DMS114 treated with DMSO at 0.1 percent for 48 hours (cell line): ENCODE results near the gene KCNIP1.

ENCODE experiments used
- DNase-seq: peaks from one replicate; lab custom pipeline; 2025; ENCODE audit not compliant: unreplicated experiment; lab: John Stamatoyannopoulos, UW

The KCNIP1 gene

DNA sequence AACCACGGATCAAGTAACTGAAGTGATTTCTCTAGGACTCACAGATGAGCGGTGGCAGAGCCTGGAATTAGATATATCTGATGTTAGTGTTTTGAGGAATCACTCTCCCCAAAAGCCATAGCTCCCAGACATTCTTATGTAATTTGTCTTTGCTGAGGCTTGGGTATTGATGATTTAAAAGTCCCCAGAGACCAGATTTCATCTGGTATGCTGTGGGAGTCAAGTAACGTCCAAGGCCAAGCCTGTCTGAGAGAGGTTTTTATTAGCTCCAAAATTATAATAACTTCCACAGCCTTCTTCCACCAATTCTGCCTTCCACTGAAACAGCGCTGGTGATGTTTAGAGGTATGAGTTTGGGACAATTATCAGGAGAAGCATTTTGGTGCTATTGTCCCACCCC, 21.3 kb upstream of the KCNIP1 start:
- no peak for DNase-seq

DNA sequence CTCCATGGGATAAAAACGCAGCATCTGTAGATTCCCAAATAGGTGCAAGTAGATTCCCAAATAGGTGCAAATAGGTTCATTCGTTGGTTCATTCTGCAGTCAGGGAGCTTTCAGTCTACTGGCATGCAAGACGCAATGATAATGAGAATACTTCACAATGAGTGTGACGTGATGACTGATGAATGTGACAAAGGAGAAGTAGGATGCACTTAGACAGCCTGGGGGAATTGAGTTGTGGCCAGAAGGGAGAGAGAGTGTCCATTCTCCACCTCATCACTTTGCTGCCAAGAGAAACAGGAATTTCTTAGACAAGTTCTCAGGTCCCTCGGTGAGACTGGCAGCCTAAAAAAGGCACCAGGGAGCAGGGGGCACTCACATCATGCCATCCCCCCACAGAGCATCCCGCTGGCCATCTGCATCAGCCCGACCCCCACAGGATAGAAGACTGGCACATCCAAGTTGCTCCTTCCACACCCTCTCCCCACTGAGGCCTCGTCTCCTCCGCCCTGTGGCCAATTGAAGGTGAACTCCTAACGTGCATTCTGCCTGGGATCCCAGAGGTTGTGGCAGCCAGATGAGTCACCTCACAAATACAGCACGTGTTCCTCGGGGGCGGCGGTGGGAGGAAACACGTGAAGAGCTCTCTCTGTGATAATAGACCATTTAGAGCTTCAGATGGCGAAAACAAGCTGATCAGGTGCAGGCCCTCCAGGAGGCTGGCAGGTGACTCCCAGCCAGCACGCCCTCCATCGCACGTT, 19.9 kb upstream of the KCNIP1 start:
- DNase-seq = no peak

DNA sequence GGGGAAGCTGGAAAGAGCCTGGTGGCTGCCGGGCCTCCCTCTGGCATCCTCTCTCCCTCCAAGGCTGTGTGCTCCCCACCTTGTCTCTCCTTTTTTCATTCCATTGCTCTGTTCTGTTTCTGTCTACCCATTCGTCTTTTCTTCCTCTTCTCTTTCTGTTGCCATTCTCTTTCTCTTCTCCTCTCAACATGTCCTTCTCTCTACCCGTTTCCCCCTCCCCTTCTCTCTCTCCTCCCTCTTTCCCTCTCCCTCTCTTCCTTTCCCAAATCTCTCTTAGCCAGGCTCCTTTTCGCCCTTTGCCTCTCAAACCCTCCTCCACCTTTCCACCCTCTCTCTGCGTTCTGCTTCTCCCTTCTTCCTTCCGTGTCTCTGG, 19.4 kb upstream of the KCNIP1 start:
- no peak for DNase-seq

DNA sequence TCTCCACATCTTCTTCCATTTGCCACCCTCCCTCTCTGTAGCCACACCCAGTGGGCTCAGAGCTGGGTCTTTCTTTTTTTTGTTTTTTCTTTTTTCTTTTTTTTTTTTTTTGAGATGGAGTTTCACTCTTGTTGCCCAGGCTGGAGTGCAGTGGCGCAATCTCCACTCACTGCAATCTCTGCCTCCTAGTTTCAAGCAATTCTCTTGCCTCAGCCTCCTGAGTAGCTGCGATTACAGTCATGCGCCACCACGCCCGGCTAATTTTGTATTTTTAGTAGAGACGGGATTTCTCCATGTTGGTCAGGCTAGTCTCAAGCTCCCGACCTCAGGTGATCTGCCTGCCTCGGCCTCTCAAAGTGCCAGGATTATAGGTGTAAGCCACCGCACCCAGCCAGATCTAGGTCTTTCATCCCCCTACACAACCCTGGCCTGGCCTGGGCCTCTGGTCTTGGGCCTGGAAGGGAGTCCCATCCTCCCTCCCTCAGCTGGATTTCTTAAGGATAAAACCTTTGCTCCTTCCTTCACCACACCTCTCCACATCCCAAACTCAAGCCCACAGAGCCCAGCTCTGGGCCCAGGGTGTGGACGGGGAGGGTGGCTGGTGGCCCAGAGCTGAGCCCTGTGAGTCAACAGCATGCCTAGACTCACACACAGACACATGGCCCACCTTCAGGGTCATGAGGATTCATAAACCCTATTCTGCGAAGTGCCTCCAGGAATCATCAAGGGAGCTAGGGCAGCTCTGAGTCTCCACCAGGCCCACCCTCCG, 18.8 kb upstream of the KCNIP1 start:
- DNase-seq = no peak

DNA sequence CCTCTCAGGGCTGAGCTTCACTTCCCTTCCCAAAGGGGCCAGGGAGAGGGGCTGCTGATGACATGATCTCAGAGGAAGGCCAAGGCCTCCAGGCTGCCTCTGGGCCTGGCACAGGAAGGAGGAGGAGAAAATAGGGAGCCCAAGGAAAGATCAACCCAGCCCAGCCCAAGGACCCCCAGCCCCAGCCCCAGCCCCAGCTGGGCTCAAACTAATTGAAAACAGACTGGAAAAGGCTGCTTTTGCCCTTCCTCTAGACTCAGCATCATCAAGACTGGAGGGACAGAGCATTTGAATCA, 18.3 kb upstream of the KCNIP1 start:
- no peak for DNase-seq

DNA sequence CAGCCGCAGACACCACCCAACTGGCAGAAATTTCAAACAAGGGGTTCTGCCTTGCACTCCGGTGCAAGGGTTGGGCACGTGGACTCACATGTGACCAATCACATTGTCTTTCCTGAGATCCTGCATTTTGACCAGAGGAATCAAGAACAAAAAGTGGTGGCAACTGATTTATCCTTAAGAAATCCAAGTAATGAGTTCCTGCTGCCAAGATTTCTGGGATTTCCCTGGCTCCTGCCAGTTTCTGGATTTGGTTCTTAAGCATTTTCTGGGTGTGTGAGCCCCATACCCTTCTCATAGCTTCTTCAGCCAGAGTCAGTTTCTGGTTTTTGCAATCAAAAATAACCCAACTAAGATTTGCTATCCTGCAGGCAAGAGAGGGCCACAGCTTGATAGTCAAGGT, 17.4 kb upstream of the KCNIP1 start:
- no peak for DNase-seq

DNA sequence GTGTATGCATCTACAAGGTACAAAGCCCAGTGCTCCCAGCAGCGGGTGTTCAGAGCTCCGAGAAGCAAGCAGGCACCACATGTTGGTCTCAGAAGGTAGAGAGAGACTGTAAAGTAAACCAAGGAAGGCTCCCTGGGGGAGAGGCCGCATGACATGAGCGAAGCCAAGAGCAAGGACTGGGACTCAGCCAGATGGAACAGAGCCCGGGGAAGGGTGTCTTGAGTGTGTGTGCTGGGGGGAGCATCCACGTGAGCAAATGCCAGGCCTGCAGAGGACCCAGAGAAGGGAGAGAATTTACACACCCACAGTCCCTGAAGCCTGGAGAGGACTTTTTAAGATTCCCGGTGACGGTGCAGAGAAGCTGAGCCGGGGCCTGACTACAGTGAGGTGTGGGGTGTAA, 15.2 kb upstream of the KCNIP1 start:
- no peak for DNase-seq

DNA sequence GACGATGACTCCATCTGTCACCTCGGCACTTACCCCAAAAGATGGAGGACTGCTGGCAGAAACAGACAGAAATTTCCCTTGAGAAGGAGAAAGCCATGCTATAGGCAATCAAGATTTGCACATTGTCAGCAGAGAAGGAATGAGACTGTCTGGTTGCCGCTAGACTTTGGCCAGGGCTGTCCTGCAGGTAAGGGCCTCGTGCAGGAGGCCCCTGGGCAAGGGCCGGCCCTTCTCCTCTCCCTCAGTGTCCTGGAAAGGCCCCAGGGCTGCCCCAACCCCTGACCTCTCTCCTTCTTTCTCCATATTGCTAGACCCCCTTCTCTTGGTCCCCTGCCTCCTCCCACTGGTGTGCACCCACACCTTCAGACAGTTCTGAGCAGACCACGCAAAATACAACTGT, 14.6 kb upstream of the KCNIP1 start:
- no peak for DNase-seq

DNA sequence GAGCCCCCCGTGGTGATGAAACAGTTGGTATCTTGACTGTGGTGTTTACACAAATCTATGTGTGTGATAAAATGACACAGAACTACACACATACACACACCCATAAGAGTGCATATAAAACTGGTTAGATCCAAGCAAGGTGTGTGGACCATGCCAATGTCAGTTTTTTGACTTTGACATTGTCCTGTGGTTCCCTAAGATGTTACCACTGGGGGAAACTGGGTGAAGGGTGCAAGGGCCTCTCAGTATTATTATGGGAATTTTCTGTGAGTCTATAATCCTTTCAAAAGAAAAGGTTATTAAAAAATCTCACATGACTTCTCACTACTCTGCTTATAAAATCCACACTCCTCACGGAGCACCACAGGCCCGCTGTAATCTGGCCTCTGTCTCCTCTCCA, 13.4 kb upstream of the KCNIP1 start:
- no peak for DNase-seq

DNA sequence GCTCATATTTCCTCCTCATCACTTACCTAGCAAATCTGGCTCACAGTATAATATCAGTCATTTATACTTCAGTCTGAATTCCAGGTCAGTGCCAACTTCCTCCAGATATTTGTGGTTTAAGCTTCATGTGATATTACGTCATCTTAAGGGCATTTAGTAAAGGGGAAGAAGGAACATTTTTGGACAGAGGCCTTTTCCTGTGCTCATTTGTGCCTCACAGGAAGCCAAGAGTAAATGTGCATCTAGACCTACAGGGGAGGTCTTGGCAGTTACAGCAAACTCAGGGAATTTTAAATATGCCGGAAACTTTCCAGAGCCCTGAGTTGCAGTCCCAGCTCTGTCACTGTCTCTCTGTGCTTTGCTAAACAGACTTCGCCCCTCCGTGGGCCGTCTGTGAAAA, 12.3 kb upstream of the KCNIP1 start:
- DNase-seq = no peak

DNA sequence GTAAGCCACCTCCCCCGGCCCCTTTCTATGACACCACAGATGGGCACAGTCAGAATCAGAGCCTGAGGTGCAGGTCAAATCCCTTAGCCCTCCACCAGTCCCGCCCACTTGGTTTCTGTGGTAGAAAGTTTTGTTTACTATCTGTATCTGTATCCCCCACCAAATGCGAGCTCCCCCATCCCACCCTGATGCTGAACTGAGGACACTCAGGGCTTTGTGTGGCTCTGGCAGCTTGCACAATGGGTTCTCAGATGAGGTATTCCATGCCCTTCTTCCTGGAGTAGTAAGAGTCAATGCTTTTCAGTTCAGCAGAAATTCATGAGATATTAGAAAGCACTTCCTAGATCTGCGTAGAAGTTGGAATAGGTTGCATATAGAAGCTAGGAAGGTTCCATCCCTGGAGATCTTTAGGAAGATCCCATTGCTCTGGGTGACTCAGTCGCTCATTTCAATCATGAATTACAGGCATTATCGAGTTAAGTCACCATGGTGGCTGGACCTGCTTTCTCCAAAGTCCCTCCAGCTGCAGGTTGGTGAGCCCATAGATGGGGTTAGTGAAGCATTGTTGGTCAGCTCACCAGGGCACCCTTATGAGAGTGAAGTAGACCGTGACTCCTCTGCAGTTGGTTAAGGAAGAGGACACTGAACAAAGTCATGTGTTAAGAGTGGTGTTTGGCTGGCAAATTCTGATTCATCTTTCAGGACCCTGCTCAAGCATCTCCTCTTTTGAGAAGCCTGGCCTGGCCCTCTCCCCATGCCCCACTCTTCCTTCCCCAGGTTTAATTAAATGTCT, 10.6 kb upstream of the KCNIP1 start:
- DNase-seq = no peak

DNA sequence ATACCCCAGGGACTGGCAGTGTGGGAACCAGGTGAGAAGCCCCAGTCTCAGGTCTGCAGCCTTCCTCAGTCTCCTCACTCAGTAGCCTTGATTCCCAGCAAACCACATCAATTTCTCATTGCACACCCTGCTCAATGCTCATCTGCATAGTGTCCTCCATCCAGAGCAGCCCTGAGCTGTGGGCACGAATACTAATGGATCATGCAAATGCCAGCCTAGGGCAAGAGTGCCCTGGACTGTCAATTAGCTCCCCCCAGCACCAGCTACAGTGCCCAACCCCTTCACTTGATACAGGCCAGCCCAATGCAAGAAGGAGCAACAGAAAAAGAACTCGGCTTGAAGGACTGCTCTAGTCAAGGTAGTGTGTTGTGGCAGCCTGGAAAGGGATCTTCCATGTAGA, 9.8 kb upstream of the KCNIP1 start:
- no peak for DNase-seq

DNA sequence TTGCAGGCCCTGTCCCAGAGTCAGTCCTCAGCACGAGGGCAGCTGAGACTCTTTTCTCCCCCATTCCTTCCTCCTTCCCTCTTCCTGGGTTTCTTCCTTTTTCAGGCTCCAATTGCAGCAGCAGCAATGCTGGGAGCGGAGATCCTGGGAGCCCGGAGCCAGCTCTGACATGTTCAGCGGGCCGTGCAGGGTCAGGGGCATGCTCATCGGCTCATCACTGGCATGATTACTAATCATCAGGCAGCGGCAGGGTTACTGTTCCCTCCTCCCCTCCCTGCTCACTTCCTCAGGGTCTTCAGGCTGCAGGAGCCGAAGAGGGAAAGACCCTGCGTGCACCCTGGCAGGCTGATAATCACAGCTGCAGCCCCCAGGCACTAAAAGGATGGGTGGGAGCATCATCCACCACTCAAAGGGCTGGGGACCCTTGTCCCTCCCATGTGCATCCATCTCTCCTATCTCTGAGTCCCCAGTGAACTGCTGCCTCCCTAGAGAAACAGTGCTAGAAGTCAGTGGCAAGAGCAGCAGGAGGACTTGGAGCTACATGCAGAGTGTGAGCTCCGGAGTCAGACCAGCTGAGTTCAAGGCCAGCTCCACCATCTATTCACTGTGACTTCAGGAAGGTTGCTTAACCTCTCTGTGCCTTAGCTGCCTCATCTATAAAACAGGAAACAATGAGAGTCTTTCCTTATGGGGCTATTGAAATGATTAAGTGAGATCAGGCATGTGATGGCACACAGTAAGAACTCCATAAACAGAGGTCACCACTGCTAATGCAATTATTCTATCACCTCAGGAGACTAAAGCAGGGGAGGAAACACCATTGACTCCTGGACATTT, 7.8 kb upstream of the KCNIP1 start:
- no peak for DNase-seq

DNA sequence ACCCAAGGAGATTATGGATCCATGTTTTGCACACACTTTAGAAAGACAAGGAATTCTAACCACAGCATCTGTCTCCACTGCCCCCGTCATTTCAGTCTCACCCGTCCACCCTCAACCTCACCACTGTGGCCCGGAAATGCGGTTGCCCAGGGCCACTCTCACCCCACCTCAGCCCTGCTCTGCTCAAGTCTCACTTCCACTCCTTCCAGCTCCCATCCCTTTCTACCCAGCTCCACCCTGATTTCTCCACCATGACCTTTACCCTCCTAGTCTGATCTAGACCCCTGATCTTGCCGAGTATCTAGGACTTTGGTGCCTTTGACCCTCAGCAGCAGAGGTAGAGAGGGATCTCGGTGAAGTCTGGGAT, 7.2 kb upstream of the KCNIP1 start:
- DNase-seq = no peak

DNA sequence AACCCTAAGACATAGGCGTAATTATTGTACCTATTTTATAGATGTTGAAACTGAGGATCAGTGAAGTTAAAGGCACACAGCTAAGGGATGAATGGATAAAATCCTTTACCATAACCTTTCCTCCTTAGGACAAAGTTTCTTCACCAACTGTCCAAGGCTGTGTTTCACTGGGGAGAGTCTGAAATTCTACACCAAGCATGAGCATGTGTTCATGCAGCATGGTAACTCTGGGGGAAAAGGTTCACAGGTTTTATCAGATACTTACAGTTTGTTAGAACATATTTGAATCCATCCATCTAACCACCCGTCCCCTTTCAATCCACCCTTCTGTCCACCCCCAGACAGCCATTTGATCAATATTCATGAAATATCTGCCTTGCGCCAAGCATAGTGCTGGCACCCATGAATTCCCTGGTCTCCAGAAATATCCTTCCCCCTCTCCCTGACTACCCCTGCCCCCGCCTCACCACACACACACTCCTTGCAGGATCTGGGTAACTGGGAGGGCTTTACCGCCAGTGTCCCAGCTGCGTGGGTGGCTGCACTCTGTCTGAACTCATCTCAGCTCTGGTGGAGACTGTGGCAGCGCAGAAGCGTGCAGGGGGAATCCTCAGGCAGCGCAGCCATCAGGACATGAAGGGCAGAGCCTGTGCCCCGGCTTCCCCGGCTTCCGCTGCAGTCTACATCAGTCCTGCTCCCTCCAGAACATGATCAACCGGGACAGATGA, 6.3 kb upstream of the KCNIP1 start:
- no peak for DNase-seq

DNA sequence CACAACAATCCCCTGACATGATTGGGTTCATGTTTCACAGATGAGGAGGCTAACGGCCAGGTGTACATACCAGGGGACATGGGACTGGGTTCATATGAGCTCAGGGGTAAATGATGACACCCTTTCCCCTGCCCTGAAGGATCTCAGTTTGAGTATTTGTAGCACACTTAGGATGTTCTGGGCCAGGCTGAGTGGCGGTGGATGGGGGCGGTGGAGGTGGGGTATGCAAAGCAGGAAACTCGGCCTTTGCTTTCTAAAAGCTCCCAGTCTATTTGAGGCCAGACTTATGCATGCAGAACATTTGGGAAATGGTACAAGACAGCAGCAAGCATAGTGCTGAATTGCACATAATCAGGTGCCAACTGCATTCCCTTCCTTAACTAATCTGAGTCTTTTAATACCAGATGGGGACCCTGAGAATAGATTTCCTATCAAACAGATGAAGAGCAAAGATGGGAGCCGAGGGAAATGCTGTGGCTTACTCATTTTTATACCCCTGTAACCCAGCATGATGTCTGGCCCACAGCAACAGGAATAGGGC, 4.9 kb upstream of the KCNIP1 start:
- DNase-seq = no peak

DNA sequence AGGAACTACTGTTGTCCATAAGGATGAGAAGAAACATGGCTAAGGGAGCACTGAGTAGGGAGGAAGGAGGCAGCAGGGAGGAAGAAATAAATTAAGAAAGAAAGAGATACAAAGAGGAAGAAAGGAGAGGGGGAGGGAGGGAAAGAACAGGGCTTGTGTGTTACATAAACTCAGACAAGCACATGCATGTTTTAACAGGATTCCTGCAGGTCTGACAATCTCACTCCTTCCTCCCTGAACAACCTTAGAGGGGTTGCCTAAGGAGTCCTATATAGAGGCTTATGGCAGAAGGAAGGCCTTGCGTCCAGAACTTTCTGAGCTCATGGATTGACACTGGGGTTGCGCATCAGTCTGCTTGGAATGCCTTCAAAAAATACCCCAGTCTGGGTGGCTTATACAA, 4.2 kb upstream of the KCNIP1 start:
- no peak for DNase-seq

DNA sequence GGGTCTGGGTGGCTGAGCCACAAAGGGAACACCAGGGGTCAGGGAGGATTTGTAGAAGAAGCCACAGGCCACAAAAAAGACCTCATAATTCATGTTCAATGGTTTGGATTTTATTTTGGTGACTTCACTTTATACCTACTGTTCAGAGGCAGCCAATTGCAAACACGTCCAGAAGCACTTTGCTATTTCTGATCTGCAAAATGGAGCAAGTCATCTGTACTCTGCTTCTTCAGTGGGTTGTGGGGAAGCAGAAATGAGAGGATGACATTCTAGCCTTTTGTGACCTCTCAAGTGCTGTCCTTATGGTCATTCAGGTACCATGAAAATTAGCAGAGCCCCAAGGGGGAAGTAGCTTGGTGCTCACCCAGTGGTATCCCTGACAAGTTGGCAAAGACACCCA, 2.5 kb upstream of the KCNIP1 start:
- no peak for DNase-seq

DNA sequence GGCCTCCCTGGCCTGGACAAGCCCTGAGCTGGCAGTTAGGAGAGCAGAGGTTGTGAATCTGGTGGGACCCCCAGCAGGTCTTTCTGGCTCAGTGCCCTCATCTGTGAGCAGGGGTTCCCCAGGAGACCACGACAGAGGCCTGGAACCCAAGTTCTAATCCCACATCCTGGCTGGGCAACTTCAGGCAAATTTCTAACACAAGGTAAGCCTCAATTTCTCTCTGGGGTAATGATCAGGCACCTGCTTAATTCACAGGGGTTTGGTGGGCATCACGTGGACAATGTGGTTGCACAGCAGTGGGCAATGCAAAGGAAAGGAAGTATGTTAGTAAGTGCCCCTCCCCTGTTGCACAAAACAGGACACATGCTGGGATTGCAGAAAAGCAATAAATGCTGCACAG, 1.9 kb upstream of the KCNIP1 start:
- no peak for DNase-seq

DNA sequence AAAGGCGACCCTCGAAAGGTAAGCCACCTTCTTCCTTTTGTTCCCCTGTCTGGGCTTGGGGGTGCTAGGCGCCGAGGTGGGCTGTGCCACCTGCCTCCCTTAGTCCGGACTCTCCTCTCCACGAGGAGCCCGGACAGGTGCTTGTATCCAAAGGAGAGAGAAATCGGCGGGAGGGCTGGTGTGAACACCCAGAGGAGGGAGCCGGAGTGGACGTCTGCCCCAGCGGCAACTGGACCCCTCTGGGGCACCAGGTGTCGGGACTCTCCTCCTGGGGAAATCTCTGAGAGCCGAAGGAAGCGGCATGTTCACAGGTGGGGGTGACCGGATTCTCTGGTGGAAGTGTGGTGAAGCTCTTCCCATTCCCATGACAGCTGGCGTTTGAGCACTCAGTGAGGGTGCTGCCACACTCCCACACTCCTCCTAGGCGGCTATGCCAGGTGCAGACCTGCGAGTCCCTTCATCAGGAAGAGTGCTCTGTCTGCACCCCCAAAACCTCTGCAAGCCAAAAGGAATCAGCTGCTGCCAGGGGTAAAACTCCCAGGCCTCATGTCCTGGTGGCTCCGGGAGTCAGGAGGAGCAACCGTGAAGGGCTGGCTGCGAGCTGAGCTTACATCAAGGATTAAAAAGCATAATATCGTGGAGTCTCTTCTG, 921 bp downstream of the KCNIP1 start:
- DNase-seq = no peak
